CD4-positive, alpha-beta T cell treated with Interleukin-10 for 1 hour (primary cell): ENCODE measurements around the gene DZIP1L.
"Not testable (repeated sequence)": the region's sequence is repeated elsewhere in the genome, so short reads cannot be mapped to it uniquely, and the experiment has no call there.

Experiments used
- DNase-seq: peaks from one replicate; pipeline ENCODE4 v3.0.0-alpha.2; 2020

DZIP1L gene

DNA sequence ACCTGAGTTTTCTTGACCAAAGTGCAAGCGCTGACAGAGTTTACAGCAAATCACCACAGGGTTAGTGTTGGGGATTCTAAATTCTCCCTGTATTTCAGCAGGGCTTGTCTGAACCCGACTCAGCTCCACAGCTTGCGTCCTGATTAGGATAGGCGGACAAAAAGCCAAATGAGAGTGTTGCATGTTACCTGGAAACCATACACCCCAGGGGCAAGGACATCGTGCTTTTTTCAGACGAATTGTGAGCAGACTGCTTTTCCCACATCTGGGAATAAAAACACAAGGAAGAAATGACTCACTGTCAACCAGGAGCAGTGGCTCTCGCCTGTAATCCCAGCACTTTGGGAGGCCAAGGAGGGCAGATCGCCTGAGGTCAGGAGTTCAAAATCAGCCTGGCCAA is 3.0 kb downstream of the DZIP1L start:
- DNase-seq, result no peak

DNA sequence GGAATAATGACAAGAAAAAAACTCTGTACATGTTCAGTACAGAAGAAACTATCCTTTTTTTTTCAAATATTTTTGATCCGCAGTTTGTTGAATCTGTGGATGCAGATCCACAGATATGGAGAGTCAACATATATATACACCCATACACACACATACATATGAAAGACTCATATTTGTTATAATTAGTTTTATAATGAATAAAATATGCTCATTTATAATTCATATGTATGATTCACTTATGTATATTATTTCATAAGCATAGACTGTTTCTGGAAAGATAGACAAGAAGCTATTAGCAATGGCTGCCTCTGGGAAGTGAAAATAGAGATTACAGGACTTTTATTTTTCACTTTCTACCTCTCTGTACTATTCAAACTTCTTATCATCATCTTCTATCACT is 9.8 kb downstream of the DZIP1L start:
- no peak for DNase-seq

DNA sequence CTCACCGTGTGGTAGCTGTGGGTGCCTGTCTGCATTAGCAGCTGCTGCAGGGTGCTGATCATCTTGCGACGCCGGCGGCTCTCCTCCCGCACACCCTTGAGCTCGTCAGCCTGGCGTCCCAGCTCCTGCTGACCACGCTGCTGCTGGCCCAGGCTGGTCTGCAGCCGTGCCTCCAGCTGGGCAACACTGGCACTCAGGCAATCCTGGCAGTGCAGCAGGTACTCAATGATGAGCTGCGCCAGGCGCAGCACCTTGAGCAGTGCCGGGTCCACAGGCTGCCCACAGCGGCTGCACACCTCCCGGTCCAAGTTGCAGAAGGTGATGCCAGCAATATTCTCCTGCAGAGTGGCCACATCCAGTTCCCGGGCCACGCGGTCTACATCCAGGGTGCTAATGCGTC is 11.9 kb downstream of the DZIP1L start:
- no peak for DNase-seq

DNA sequence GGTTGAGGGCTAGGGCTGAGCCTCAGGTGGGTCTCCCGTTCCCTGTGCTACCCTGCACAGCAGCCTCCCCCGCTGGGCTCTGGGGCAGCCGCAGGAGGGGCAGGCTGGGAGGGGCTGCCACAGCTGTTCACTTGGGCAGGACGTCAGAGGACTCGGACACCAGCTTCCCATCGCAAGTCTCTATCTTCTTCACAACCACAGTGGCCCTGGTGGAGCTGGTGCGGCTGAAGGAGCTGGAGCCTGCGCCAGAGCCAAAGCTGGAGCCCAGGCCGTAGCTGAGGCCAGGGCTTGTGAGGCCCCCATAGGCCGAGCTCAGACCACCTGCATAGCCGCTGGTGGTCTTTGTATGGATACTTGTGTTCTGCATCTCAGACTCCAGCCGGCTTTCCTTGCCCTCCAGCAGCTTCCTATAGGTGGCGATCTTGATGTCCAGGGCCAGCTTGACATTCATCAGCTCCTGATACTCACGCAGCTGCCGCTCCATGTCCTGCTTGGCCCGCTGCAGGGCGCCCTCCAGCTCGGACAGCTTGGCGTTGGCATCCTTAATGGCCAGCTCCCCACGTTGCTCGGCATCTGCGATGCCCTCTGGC is 14.0 kb downstream of the DZIP1L start:
- DNase-seq, result not testable (repeated sequence)

DNA sequence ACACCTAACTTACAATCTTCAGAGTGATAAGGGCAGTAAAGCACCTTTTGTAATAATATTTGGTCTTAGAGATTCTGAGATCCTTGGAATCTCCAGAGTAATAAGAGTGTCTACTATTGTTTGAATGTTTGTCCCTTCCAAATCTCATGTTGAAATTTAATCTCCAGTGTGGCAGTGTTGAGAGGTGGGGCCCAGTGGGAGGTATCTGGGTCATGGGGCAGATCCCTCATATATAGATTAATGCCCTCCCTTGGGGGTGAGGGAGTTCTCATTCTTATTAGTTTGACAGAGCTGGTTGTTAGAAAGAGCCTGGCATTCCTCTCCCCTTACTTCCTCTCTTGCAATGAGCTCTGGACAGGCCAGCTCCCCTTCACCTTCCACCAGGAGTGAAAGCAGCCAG is 16.0 kb downstream of the DZIP1L start:
- DNase-seq, result no peak

DNA sequence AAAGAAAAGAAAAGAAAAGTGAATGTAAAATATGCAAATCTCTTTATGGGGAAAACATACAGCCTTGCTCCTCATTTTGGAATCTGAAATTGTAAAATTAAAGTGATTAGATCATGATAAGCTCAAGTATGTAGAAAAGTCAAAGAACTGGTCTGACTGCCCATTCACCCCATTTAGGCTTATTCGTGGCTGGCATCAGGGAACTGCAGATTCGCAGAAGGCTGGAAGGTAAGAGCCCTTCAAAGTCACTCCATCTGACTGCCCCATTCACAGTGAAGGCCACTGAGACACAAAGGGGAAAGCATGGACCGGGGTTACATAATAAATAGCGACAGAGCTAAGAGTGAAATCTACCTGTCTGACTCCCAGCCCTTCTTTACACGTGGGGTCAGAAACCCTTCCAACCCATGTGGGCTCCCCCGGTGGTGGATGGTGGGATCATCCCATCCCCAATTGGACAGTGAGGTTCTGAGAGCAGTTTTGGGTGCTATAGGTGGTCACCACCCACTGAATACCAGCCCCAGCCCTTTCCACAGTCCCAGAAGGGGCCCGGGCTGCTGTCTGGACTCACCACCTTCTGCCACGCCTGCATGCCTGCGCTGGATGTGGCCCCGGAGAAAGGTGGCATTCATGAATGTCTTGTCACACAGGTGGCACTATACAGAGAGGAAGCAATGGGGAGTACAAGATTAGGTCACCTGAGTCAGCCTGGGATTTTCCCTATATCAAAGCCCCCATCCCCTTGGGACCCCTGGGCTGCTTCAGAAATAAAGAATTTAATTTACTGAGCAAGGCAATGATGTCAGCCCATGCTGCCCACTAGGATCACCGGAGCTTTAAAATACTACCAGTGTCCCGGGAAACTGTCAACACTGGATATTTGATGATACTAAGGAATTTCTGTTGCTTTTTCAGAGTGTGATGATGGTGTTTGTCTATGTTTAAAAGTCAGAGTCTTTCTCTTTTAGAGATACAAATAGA is 17.9 kb downstream of the DZIP1L start:
- DNase-seq, result no peak

DNA sequence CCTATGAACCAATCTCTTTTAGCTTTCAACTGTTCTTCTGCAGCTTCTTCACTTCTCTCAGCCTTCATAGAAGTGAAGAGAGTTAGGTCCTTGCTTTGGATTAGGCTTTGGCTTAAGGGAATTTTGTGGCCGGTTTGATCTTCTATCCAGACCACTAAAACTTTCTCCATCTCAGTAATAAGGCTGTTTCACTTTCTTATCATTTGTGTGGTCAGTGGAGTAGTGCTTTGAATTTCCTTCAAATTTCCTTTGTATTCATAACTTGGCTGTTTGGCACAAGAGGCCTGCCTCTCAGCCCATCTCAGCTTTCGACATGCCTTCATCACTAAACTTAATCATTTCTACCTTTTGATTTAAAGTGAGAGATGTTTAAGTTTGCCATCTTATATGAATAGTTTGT is 21.7 kb downstream of the DZIP1L start:
- DNase-seq, result no peak

DNA sequence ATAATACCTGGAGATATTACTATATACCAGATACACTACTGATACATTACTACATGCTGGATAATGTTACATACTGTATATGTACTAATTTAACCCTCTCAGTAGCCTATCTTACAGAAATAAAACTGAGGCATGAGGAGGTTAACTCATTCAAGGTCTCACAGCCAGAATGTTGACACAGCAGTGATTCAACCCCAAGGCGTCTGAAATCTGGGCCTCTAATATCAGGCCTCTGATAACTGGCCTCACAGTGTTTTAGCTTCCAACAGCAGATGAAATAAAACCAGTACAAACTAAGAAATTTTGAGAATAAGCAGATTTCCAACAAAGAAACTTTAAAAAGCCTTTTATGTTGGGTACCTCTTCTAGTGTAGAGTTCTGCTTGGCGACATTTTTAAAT is 23.4 kb downstream of the DZIP1L start:
- DNase-seq, result no peak

DNA sequence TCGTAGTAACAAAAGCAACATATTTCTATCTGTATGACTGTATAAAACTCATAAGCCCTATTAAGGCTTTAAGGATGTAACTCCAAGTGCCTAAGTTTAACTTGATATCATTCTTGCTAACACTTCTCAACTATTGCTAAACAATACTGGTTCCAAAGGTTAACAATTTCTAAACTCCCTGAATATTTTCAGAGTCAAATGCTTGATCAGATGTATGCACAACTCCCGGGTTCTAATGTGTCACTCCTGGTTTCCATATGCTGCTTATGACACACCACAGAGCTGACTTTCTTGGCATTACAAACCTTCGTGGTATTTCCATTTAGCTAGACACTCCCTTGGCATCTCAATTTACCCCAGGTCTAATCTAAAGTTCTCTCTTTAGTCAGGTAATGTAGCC is 26.3 kb downstream of the DZIP1L start:
- DNase-seq, result no peak

DNA sequence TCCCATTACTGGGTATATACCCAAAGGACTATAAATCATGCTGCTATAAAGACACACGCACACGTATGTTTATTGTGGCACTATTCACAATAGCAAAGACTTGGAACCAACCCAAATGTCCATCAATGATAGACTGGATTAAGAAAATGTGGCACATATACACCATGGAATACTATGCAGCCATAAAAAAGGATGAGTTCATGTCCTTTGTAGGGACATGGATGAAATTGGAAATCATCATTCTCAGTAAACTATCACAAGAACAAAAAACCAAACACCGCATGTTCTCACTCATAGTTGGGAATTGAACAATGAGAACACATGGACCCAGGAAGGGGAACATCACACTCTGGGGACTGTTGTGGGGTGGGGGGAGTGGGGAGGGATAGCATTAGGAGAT is 29.7 kb downstream of the DZIP1L start:
- DNase-seq, result not testable (repeated sequence)

DNA sequence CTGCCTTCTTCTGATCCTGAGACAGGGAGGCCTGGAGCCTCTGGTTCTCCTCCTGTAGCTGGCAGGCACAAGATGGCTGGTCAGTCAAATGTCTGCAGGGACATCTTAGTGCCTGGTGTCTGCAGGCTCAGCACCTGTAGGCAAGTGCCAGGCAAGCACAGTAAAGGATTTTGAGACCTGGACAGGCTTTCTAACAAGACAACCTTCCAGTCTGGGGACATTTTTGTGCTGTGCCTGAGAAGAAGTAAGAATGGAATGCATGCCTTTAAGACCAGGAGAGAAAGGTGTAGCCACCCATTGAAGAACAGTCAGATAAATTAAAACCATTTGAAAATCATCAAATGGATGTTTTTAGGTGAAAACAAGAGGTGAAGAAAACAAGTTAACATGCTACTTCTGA is 31.2 kb downstream of the DZIP1L start:
- DNase-seq, result no peak

DNA sequence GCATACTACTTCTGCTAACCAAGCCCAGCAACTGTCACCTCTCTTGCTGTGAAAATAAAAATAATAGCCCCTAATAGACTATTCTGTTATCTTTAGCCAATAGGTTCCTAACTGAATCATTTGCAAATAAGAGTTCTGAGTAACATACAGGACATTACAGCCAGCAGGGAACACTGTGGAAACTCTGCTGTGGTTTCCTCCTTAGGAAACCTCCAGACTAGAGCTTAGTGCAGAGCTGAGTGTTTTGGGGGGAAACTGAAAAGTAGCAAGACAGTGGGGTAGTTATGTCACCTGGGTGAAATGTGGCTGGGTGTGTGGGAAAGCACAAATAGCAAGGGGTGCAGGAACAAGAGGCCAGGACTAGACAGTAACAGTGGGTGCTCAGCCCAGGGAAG is 32.4 kb downstream of the DZIP1L start:
- DNase-seq, result no peak

DNA sequence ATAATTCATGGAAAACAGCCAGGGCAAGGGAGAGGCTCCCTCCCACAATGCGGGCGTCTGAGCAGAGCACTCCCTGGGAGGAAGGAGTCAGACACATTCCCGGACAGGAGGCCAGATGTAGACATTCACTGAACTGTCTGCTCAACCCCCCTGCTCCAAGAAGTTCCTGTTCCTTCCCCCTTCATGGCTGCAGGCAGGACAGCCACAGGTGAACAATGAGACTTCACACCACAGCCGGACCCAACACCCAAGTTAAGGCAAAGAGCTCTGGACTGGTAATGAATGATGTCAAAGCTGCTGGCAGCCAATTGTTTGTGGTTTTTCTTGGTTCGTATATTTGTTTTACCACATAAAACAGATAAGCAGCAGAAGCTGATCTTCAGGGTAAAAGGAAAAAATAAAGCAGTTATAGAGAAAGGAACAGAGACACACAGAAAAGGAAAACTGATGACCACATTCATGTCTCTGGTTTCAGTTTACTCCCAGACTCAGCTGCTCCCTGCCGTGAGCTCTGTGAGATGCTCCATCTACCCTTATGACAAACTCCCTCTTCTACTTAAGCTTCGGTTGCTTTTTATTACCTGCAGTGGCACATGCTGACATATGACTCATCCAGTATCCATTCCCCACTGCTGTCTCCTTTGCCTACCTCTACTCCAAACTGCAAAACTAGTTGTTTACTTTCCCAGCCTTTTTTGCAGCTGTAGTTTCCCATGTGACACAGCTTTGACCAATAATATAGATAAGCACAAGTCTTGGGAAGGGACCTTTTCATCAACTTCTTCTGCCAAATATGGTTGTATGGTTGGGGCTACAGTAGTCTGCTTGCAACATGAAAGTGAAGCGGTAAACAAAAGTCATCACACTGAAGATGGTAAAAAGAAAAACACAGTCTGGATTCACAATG is 33.1 kb downstream of the DZIP1L start:
- no peak for DNase-seq

DNA sequence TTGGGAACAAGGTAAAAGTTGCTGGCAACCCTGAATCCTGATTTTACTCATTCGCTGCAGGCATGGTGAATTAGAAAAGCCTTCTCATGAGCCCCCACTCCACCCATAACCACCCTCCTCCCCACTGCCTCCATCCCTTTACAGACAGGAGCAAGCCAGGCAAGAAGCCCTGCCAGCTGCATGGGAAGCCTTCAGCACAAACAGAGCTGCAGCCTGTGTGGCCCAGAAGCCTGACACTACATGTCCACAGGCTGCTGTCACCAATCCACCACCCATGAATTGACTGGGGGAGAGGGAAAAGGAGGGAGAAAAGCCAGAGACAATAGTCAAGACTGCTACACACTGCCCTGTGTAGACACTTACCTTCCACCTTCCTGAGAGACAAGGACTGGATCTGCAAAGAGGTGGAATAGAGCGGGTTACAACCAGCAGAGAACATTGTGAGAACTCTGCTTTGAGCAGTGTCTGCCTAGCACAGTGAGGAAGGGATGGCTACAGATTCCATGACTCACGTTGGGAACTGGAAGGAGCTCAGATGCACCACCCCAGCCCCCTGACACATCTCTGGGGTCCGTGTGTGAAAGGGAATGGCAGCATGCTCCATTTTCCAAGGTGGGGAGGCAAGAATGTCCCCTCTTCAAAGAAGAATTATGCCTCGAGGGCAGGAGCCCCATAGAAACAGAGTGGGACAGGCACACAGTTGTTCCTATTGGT is 33.9 kb downstream of the DZIP1L start:
- no peak for DNase-seq

DNA sequence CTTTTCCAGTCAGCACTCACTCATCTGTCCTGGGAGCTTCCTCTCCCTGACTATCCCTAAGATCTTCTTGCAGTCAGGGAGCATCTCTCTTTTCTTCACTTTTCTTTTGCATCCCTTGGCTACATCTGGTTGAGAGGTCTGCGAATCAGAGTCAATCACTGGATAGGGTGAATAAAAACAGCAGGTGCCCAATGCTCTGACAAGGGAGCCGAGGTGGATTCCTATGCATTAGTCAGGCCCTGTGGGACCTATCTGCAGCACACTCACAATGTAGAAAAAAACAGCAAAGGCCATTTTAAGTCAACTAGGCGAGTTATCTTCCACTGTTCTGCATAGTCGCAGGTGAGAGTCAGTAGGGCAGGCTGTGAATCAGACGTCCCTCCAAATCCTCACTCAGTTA is 35.5 kb downstream of the DZIP1L start:
- DNase-seq, result no peak

DNA sequence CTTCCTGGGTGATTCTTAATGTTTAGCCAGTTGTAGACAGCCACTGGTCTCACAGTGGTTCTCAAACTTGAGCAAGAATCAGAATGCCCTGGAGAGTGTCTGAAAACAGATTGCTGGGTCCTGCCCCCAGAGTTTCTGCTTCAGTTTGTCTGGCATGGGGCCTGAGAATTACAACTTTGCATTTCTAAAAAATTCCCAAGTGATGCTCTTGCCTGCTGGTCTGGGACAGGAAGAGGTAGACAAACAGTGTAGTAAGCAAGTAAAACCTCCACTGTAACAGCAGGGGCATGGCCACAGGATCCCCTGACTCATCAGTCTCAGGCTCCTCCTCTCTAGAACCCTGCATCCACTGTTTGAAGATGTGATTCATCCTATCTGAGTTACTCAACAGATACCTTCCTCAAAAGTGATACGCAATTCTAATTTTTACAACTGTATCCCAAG is 36.5 kb downstream of the DZIP1L start:
- no peak for DNase-seq

DNA sequence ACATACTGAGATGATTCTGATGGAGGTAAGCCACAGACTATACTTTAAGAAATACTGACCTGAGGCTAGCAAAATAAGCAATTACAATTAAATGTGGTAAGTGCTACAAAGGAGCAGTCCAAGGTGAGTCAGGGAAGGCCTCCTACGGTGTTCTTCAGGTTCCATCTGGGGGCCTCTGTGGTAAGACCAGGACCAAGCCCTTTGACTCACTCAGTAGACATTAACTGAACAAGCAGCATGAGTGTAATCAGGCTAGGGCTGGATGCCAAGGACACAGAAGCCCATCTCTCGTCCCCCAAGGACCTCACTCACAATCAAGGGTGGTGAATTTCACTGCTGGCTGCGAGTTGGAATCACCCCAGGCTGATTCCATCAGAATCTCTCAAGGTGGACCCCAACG is 37.3 kb downstream of the DZIP1L start:
- DNase-seq, result no peak

DNA sequence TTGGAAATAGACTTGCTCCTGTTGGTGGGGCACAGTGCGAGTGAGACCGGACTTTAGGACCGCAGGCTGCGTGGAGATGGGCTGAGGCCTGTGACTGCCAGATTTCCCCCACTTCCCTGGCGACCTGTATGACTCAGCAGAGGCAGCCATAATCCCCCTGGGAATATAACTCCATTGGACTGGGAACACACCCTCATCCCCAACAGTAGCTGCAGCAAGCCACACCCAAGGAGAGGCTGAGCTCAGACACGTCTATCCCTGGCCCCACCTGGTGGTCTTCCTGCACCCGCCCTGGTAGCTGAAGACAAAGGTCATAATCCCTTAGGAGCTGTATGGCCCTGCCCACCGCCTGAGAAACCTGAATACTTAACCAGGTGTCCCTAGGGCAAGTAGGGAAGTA is 42.6 kb downstream of the DZIP1L start:
- DNase-seq, result no peak

DNA sequence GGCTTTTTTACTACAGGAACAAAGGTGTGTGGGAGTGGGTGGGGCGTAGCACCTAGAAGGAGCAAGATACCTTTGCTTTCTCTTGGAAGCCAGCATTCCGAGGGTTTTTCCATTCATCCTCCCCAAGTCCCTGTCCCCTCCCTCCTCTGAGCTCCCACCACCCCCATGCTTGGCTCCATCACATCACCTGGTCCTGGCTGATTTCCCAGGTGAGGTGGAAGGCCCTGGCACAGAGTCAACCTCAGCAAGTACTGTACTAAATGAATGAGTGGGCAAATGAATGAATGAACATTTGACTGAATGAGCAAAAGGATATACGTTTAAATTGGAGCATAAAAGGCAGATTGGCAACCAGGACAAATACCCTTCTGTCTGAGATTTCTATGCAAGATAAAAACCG is 45.4 kb downstream of the DZIP1L start:
- no peak for DNase-seq

DNA sequence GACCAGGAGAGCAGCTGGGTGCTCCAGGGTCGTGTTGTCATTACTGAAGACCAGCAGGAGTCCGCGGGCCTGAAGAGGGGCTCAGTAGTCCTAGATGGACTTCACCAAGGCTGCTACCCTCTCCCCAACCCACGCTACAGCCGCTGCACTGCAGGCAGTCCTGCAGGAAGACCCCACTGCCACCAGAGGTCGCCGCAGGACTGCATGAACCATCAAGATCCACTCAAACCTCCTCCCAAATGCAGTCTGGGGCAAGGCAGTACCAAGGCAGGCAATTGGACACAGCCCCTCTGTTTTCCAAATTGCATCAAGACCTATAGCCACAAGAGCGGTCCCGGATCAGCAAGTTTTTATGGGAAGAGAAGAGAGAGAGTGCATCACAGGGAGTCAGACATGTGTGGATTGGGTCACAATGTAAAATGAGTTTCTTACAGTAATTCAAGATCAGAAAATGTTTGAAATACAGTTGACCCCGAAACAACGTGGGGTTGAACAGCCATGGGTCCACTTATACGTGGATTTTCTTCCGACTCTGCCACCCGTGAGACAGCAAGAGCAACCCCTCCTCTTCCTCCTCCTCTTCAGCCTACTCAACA is 46.7 kb downstream of the DZIP1L start:
- peak; percentile 65 for DNase-seq

DNA sequence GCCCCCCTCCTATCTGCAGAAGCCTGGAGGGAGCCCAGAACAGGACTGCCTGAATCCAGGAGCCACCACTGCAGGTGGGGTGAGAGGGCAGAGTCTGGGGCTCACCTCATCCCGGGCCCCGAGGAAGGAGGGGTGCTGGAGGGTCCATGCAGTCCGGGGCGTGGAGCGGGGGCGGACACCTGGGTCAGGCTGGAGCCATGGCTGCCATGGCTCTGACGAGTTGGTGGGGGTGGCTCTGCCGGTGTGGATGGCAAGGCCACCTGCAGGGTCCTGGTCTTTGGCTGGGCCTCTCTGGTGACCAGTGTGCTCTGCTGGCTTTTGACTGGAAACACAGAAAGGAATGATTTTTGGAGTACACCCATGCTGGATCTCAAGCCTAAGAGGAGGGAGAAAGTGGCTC is 47.4 kb downstream of the DZIP1L start:
- DNase-seq, result no peak

DNA sequence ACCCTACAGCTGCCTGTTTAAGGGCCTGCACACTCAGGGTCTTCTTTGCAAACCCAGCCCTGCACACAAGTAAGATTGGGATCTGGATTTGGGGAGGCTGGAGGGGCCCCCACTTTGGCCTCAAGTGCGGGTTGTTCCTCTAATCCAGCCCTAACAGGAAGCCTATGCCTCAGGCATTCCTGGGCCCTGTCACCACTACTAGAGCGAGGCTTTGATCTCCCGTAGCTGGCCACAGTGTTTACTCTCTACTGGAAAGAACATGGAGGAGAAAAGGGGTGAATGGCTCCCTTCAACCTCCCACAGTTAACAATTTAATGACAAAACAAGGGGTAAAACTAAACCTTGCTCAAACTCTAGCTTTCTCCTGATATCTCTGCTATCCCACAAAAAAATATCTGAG is 48.4 kb downstream of the DZIP1L start:
- DNase-seq, result no peak
